Measurements from ENCODE around the gene KIF26B. TPM values are rescaled to one million over a fixed set of nuclear protein-coding genes. Genes with fewer than 3 reads are reported as not detected.
A peak's percentile ranks its signal among the peaks of the same experiment; 100 is the strongest.

KIF26B gene
- total RNA-seq, 1 donor from 2014 or later, result 2.1 TPM

- H3K27me3 ChIP-seq (ENCODE audit: control insufficient read depth, insufficient read depth, low read length), result no peaks in the 10 kb centered on the region
- FAIRE-seq, result no peak
- peak; percentile 20 for DNase-seq (ENCODE audit: low read depth)
- TF ChIP-seq, protein P1, sequence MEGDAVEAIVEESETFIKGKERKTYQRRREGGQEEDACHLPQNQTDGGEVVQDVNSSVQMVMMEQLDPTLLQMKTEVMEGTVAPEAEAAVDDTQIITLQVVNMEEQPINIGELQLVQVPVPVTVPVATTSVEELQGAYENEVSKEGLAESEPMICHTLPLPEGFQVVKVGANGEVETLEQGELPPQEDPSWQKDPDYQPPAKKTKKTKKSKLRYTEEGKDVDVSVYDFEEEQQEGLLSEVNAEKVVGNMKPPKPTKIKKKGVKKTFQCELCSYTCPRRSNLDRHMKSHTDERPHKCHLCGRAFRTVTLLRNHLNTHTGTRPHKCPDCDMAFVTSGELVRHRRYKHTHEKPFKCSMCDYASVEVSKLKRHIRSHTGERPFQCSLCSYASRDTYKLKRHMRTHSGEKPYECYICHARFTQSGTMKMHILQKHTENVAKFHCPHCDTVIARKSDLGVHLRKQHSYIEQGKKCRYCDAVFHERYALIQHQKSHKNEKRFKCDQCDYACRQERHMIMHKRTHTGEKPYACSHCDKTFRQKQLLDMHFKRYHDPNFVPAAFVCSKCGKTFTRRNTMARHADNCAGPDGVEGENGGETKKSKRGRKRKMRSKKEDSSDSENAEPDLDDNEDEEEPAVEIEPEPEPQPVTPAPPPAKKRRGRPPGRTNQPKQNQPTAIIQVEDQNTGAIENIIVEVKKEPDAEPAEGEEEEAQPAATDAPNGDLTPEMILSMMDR (IDR thresholded peaks at IDR 0.05; ENCODE audit: insufficient read depth, low read length, severe bottlenecking), result no peak
- H3K4me3 ChIP-seq (ENCODE audit: low read depth, low read length), result peak overlapping the region; percentile 55
- H3K36me3 ChIP-seq (ENCODE audit: control insufficient read depth, insufficient read depth, low read length), result no peaks in the 10 kb centered on the region
These were observed 2.1 kb downstream of the KIF26B start for GRCh38 chr1:245156736-245157505.

- TF ChIP-seq, protein P1 (IDR thresholded peaks at IDR 0.05; ENCODE audit: insufficient read depth, low read length, severe bottlenecking), result no peak
- Histone ChIP-seq H3K27me3 (ENCODE audit: control insufficient read depth, insufficient read depth, low read length) (no peaks in the 10 kb centered on the region), H3K4me3 (ENCODE audit: low read depth, low read length) (no peak overlapping the region), H3K36me3 (ENCODE audit: control insufficient read depth, insufficient read depth, low read length) (no peaks in the 10 kb centered on the region)
- FAIRE-seq, result no peak
- no peak for DNase-seq (ENCODE audit: low read depth)
These were observed 4.1 kb downstream of the KIF26B start for GRCh38 chr1:245158913-245159312.

GRCh38 chr1:245160288-245160687 lies 5.5 kb downstream of the KIF26B start:
- TF ChIP-seq, protein P1 (IDR thresholded peaks at IDR 0.05; ENCODE audit: insufficient read depth, low read length, severe bottlenecking), result no peak
- Histone ChIP-seq H3K36me3 (ENCODE audit: control insufficient read depth, insufficient read depth, low read length) (no peaks in the 10 kb centered on the region), H3K27me3 (ENCODE audit: control insufficient read depth, insufficient read depth, low read length) (no peaks in the 10 kb centered on the region), H3K4me3 (ENCODE audit: low read depth, low read length) (no peak overlapping the region)
- FAIRE-seq, result no peak
- no peak for DNase-seq (ENCODE audit: low read depth)

DNA sequence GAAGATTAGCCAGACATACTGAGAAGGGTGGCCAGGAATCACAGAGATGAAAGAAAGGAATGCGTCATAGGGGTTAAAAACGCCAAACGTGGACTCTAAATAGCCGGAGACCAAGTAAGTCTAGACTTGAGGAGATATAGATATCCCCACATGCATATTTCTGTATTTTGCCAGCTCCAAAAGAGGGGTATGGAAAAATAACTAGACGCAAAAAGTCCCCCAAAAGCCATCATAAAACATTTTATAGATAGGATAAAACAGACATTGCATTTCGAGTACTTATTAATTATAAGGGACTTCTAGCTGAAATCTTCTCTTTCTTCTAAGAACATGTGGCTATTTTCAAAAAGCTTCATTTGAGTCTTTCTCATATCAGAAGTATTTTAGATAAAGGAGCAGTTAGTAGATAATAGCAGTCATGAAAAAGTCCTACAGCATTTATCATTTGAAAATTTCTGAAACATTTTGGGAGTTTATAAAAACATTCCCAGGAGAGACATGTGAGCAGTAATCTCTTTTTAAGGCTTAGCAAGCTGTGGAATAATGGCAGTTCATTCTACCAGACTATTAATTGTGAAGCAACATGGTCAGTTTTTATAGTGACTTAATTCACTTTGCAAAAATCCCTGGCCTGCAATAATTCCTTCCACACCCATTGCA lies 6.1 kb downstream of the KIF26B start:
- H3K36me3 ChIP-seq (ENCODE audit: control insufficient read depth, insufficient read depth, low read length), result no peaks in the 10 kb centered on the region
- FAIRE-seq (no peak), DNase-seq (ENCODE audit: low read depth) (no peak)
- no peaks in the 10 kb centered on the region for H3K27me3 ChIP-seq (ENCODE audit: control insufficient read depth, insufficient read depth, low read length)
- TF ChIP-seq, protein P1 (IDR thresholded peaks at IDR 0.05; ENCODE audit: insufficient read depth, low read length, severe bottlenecking), result no peak
- no peak overlapping the region for H3K4me3 ChIP-seq (ENCODE audit: low read depth, low read length)

DNA sequence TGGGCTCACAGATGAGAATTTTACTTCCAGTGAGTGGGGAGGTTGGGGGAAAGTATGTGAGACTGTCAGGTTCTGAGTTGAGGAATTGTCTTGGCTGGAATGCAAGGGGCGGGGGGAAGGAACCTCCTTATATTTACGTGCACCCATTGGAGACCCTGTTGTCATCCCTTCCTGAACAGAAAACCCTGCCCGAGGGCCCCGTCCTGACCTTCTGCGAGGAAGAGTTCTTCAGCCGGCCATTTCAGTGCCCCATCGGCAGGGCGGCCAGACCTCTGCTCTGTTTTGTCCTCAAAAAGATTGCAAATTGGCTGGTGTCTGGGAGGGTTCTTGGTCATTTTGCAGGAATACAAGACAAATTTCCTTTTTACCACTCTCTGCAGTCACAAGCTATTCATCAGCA lies 7.1 kb downstream of the KIF26B start:
- DNase-seq (ENCODE audit: low read depth), result no peak
- TF ChIP-seq, protein P1 (IDR thresholded peaks at IDR 0.05; ENCODE audit: insufficient read depth, low read length, severe bottlenecking), result no peak
- no peak for FAIRE-seq
- Histone ChIP-seq H3K4me3 (ENCODE audit: low read depth, low read length) (no peak overlapping the region), H3K36me3 (ENCODE audit: control insufficient read depth, insufficient read depth, low read length) (no peaks in the 10 kb centered on the region), H3K27me3 (ENCODE audit: control insufficient read depth, insufficient read depth, low read length) (no peaks in the 10 kb centered on the region)

All from bronchial epithelial cell (primary cell).